ENCODE measurements around the gene ADCY2.

ADCY2 gene

DNA sequence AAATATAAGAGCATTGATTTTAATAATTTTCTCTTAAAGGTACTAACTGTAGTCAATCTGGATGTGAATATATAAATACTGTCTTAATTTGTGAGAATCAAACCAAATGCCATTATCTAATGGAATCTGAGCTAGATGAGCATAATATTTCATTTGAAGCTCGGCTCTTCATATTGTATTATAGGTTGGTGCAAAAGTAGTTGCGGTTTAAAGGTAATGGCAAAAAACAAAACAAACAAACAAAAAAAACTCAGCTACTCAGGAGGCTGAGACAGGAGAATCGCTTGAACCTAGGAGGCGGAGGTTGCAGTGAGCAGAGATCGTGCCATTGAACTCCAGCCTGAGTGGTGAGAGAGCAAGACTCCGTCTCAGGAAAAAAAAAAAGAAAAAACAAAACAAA lies 358.6 kb downstream of the ADCY2 start:
- DNase-seq: no peak

- DNase-seq: peak; percentile 43
These were observed 359.2 kb downstream of the ADCY2 start for GRCh38 chr5:7754997-7755596.

DNA sequence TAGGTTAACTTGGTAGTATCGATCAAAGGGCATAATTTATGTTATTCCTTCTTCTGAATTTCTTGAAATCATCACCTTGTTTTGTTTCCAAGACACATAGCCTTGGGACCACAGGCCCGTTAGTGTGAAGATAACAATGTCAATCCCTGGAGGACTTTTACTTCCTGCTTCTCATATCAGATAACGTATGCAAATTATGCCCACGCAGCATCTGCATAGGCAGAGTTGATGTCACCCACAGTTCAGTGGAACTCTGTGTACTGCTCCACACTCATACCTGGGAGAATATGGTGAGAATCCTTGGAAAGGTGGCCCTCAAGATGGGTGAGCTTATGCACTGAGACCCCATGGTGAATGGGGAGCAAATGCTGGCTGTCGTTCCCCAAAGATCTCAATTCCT lies 360.0 kb downstream of the ADCY2 start:
- no peak for DNase-seq

GRCh38 chr5:7756453-7756852 lies 360.5 kb downstream of the ADCY2 start:
- DNase-seq: no peak

DNA sequence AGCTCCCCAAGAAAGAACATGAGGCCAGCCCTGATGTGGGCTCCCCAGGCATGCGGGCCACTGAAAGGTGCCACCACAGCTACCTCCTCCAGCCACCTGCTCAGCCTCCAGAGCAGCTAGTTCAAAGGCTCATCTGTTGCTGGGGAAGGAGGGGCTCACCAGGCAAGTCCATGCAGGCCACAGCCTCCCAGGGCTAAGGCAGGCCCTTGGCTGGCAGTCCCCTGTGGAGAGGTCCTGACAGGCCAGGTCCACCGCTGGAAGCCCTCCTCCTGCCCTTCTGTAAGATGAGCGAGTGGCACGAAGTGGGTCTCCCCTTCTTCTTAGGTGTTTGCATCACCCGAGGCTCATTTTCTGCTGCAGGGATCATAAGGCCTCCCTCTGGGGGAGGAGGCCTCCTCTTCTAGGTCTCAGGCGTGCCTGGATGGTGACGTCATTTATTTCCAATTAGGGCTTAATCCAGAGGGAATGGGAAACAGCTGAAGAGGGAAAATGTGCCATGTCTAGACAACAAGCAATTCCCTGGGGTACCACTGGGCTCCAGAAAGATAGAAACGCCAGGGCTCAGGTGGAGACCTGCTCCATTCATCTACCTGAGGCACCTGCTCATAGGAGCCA lies 363.4 kb downstream of the ADCY2 start:
- no peak for DNase-seq

DNA sequence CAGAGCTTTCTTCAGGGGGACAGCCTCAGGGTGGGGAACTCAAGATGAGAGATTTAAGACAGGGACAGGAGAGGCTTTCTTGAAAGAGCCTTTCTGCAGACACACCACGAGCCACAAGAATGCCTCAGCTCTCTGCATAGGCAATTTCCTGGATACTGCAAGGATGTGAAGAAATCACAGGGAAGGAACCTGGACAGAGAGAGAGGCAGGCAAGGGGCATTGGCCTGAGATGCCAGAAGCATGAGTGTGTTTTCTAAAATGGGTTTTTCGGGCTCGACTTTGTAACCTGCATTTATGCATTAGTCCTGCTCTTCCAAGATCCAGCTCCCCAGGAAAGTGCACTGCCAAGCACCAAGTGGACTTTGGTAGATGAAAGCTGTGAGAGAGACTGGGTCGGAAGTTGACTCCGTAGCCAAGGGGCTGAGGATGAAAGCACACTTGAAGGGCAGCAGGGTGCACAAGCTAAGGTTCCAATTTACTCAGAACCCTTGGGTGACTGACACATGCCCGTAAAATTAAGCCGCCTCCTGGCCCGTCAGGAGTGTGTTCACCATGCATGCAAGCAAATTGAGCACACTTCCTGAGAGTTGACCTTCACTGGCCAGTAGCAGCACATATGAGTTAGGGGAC lies 364.1 kb downstream of the ADCY2 start:
- no peak for DNase-seq

- no peak for DNase-seq
These were observed 366.3 kb downstream of the ADCY2 start for GRCh38 chr5:7762267-7762666.

DNA sequence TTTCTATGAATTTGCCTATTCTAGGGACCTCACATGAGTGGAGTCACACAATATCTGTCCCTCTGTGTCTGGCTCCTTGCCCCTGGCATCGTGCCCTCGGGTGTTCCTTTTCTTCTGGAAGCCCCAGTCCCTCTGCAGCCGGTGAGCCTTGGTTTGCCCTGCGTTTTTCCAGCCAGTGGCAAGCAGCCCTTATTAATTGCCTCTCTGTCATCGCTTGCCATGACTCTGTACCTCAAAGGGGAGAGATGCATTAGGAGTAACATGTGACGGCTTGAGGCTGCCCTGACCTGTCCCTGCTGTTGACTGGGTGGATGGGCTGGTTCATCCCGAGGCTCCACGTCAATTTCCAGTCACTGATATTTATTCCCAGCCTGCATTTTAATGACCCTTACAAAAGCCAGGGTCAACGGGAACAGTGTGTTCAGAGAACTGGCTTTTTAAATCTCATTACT lies 367.7 kb downstream of the ADCY2 start:
- DNase-seq: no peak

DNA sequence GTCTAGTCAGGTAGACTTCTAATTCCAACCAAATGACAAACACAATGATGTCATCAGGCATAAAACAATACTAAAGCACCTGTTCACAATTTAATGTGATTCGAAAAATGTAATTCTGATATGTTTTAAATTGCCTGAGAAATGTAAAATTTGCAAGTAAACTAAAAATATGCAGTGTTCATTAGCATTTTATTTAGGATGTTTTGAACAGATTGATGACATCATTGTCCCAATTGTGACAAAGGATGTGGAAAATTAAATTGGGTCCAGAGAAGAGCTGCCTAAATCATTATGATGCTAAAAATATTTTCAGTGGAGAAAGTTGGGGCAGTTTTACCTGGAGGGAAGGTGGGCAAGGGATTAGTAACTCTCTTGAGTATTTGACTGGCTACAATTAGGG lies 368.5 kb downstream of the ADCY2 start:
- no peak for DNase-seq

DNA sequence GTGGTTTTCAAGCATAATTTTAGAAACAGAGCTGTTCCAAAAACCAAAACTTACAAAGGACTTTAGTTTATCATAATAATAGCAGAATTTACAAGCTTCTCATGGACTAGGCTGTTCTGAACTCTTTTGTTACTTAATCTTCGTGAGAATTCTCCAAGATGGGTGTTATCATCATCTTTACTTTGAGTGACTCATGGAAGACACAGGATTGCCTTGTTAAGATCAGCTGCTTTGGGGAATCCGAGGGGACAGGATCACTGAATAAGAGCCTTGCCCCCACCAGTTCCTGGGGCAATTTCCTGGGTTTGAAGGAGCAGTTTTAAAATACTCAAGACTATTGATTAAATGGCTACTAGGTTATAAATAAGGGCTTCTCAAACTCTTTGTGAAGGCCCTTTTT lies 374.5 kb downstream of the ADCY2 start:
- DNase-seq: no peak

GRCh38 chr5:7772141-7772540 lies 376.2 kb downstream of the ADCY2 start:
- DNase-seq: no peak

DNA sequence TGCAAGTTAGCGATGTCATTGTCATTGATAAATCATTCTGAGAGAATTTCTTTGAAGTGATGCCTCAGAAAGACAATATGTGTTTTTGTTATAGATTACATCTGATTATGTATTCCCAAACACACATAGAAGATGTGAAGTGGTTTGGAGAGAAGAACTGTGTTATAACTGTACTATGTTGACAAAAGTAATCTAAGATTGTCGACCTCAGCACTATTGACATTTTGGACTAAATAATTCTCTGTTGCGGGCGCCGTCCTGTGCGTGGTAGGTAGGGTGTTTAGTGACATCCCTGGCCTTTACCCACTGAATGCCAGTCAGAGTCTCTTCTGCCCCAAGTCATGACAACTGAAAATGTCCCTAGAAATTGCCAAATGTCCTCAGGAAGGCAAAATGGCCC lies 377.2 kb downstream of the ADCY2 start:
- no peak for DNase-seq

DNA sequence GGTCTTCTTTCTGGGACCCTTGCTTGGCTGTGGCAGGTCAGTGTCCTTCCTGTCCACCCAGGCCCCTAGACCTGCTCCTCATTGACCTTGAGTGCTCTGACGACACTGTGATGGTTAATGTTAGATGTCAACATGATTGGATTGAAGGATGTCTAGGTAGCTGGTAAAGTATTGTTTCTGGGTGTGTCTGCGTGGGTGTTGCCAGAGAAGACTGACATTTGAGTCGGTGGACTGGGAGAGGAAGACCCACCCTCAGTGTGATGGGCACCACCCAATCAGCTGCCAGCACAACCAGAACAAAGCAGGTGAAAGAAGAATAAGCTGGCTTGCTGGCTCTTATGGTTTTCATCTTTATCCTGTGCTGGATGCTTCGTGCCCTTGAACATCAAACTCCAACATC lies 380.5 kb downstream of the ADCY2 start:
- no peak for DNase-seq

- DNase-seq: no peak
These were observed 383.4 kb downstream of the ADCY2 start for GRCh38 chr5:7779019-7780005.

GRCh38 chr5:7781899-7782298 lies 386.0 kb downstream of the ADCY2 start:
- no peak for DNase-seq

DNA sequence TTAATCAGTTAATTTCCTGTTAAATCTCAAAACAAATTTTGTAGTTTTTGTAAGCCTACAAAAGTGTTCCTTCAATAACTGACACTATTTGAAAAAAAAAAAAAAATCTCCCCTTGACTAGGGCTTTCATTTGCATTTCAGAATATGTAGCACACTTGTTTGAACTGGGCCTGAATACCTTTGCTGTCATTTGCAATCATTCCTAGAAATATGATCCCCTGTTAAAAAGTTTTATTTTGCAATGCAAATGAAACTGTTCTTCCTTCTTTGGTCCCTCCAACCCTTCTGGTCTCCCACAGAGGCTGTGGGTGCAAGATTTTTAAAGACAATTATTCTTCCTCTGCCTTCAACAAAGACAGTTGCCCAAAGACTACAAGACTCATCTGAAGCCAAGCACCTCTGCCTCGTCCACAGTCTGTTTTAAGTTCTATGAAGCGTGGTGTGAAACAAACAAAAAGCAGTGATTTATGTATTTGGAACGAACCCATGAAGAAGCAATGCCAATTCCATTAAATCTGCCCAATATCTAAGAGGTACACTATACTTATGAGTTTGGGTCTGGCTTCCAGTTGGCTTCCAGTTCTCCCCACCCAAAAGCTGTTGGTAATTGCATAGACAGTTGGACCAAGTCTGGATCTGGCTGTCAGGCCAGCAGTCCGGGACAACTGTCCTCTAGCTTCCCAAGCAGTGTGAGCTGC lies 388.9 kb downstream of the ADCY2 start:
- DNase-seq: no peak

- no peak for DNase-seq
These were observed 391.8 kb downstream of the ADCY2 start for GRCh38 chr5:7787770-7788169.

DNA sequence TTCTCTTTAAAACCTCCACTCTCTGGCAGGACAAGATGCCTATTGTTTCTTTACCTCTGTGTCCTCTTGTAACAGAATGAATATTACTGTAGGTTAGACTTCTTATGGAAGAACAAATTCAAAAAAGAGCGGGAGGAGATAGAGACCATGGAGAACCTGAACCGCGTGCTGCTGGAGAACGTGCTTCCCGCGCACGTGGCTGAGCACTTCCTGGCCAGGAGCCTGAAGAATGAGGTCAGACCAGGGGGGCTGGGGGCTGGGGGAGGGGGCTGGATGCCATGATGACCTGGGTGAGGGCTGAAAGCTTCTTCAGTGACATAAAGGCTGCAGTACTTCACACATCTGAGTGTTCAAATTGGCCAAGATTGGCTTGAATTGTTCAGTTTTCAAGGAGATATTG lies 393.6 kb downstream of the ADCY2 start:
- no peak for DNase-seq

DNA sequence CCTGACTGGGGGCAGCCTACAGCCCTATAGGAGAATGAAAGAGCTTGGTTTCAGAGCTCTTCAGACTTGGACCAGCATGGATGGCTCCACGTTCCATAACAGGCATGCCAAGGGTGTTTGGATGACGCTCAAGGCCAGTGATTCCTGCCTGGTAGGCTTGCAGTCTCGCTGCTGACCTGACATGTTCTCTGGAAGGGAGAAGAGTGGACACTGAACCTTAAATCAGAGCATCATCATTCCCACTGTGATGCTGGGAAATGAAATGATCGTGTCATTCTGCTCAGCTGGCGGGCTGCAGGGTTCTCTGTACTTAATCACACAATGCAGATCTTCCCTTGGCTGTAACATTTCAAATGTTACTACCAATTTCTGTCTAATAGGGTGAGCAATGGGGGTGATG lies 398.0 kb downstream of the ADCY2 start:
- DNase-seq: no peak

GRCh38 chr5:7794311-7794710 lies 398.4 kb downstream of the ADCY2 start:
- DNase-seq: no peak

DNA sequence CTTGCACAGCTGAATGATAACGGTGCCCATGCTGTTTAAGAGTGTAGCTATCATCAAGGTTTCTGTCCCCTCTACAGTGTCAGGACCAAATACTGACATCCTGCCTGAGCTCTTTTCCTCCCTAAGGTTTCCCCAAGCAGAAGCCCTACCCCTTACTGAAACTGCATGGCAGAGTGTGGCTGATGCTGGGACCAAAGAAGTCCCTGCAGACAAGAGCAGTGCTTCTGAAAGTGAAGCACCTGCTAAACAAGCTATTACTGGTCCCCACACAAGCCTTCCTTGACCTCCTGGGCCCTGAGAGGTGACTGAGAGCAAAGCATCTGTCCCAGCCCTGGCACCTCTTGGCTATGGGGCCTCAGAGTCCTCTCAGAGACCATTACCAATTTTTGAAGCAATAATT lies 398.9 kb downstream of the ADCY2 start:
- DNase-seq: no peak

DNA sequence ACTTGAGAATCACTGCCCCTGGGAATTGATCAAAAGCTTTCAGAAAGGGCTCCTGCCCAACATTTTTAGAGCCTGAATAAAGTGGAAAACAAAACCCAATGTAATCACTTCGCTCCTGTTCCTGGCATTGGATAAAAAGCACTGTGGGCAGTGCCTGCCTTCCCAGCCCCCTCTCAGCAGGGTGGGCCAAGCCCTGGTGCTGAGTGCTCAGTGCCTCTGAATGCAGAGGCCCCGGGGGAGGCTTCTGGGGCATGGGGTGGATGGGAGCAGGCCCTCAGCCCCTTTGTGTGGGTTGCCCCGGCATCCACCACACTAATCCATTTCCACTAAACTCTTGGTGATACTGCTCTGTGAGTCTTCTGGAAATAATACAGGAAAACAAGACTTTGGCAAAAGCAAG lies 399.4 kb downstream of the ADCY2 start:
- DNase-seq: no peak

Data from activated CD4-positive, CD25-positive, alpha-beta regulatory T cell treated with anti-CD3 and anti-CD28 coated beads, Interleukin-2, amount 50 U/mL, for 72 hours (primary cell).